Small intestine (tissue), 7 donors: Measurements from ENCODE around the gene LRRFIP1. TPM values are rescaled to one million over a fixed set of nuclear protein-coding genes. Genes with fewer than 3 reads are reported as not detected.
A peak's percentile ranks its signal among the peaks of the same experiment; 100 is the strongest.

Experiments
- DNase-seq, 2 donors: peaks; one replicate each; pipeline versions ENCODE4 v3.0.0 to v3.0.0-alpha.2; 2013
- FAIRE-seq: peaks from 2 replicates; lab custom pipeline; 2012; peaks lifted over from hg19 to GRCh38; lab: Jason Lieb, UNC
- H3K27ac ChIP-seq, 3 donors: one replicate each; pipeline ENCODE4 v1.5.1; 2013; ENCODE audit warnings: low read length in 2 of 3, mild to moderate bottlenecking in 2 of 3, control low read depth in 1 of 3, inconsistent platforms in 1 of 3, low read depth in 1 of 3, moderate library complexity in 1 of 3
- H3K27me3 ChIP-seq, 3 donors: one replicate each; pipeline ENCODE4 v1.6.1; 2013; ENCODE audit warnings: low read length in 3 of 3, inconsistent platforms in 1 of 3; ENCODE audit not compliant: control insufficient read depth in 3 of 3, insufficient read depth in 3 of 3
- H3K36me3 ChIP-seq, 3 donors: one replicate each; pipeline ENCODE4 v1.6.1; 2013; ENCODE audit warnings: low read length in 3 of 3, inconsistent platforms in 1 of 3, low read depth in 1 of 3, mild to moderate bottlenecking in 1 of 3, moderate library complexity in 1 of 3; ENCODE audit not compliant: control insufficient read depth in 3 of 3, insufficient read depth in 2 of 3
- H3K4me1 ChIP-seq, 3 donors: one replicate each; pipeline ENCODE4 v1.6.1; 2013; ENCODE audit warnings: low read length in 2 of 3, inconsistent platforms in 1 of 3, low read depth in 1 of 3, mild to moderate bottlenecking in 1 of 3, moderate library complexity in 1 of 3; ENCODE audit not compliant: control insufficient read depth in 3 of 3, insufficient read depth in 2 of 3
- H3K4me3 ChIP-seq, 3 donors: one replicate each; pipeline ENCODE4 v1.5.1; 2013; ENCODE audit warnings: low read length in 3 of 3, control low read depth in 1 of 3, inconsistent platforms in 1 of 3, low read depth in 1 of 3, mild to moderate bottlenecking in 1 of 3, moderate library complexity in 1 of 3
- H3K9me3 ChIP-seq, 2 donors: one replicate each; pipeline ENCODE4 v1.6.1; 2013; ENCODE audit warnings: low read depth in 1 of 2, low read length in 1 of 2; ENCODE audit not compliant: control insufficient read depth in 2 of 2, insufficient read depth in 1 of 2
- WGBS, 3 donors: extraction: QIAGEN DNeasy Blood & Tissue Kit; methylation state at CpG; one replicate each; pipeline ENCODE4 v1.1.7; 2013; 5-methylcytosine and 5-hydroxymethylcytosine counted together
- polyA plus RNA-seq, 4 donors: library from polyadenylated mRNA; stranded (reverse) in 3 of 4; unstranded in 1 of 4; fragments of 200-250 nt in 3 of 4; fragments of 120-200 nt in 1 of 4; gene quantifications; one replicate each; pipeline versions ENCODE4 v1.2.1 to v1.2.3, GENCODE V29; 2013
- donor health status: healthy with polysubstance abuse.
- donor health status: control.
- donor health status: control.
- donor health status: Bipolar disorder and iron deficiency.
- donor health status: healthy.

Gene LRRFIP1
- polyA plus RNA-seq, 4 donors: 46.0 to 76.7 (median 51.9) TPM

- WGBS, 3 donors: 92 to 95% (median 95%) methylated on average over 10 of the region's 10 CpGs
- DNase-seq: no peak
- H3K27me3 ChIP-seq: no peaks in the 10 kb centered on the region
- no peaks in the 10 kb centered on the region for H3K36me3 ChIP-seq
- H3K9me3 ChIP-seq: no peaks in the 10 kb centered on the region
- H3K4me1 ChIP-seq: peaks cover 0 to 9% (median 4%) of the 10 kb centered on the region in 3 donors
- H3K4me3 ChIP-seq: no peak overlapping the region
- H3K27ac ChIP-seq: no peak overlapping the region
- no peak for FAIRE-seq
Measured at GRCh38 chr2:237612527-237613357, 14.6 kb upstream of the LRRFIP1 start.

GRCh38 chr2:237613679-237614078, 13.7 kb upstream of the LRRFIP1 start:
- Histone ChIP-seq H3K27ac (no peak overlapping the region), H3K4me1 (peaks cover 0 to 9% (median 4%) of the 10 kb centered on the region in 3 donors), H3K36me3 (no peaks in the 10 kb centered on the region), H3K27me3 (no peaks in the 10 kb centered on the region), H3K4me3 (no peak overlapping the region), H3K9me3 (no peaks in the 10 kb centered on the region)
- DNase-seq (no peak), FAIRE-seq (no peak)

GRCh38 chr2:237614151-237614720, 13.2 kb upstream of the LRRFIP1 start:
- 77 to 90% (median 85%) methylated on average over 9 of the region's 9 CpGs for WGBS, 3 donors

GRCh38 chr2:237615631-237616249, 11.6 kb upstream of the LRRFIP1 start:
- H3K4me1 ChIP-seq: peaks cover 0 to 9% (median 4%) of the 10 kb centered on the region in 3 donors
- H3K9me3 ChIP-seq: no peaks in the 10 kb centered on the region
- no peak for FAIRE-seq
- H3K4me3 ChIP-seq: no peak overlapping the region
- H3K27ac ChIP-seq: peak overlapping the region in 2 of 3 donors; percentile 41 to 69
- 31 to 59% (median 43%) methylated on average over 4 of the region's 4 CpGs for WGBS, 3 donors
- H3K36me3 ChIP-seq: no peaks in the 10 kb centered on the region
- H3K27me3 ChIP-seq: no peaks in the 10 kb centered on the region
- DNase-seq: no peak

More at GRCh38 chr2:237614151-237614720, 13.2 kb upstream of the LRRFIP1 start:
- no peak for FAIRE-seq
- Histone ChIP-seq H3K27me3 (no peaks in the 10 kb centered on the region), H3K9me3 (no peaks in the 10 kb centered on the region), H3K36me3 (no peaks in the 10 kb centered on the region), H3K4me1 (peaks cover 0 to 9% (median 4%) of the 10 kb centered on the region in 3 donors), H3K4me3 (no peak overlapping the region), H3K27ac (no peak overlapping the region)
- peak in 1 of 2 donors; percentile 59 for DNase-seq

- Histone ChIP-seq H3K4me3 (no peak overlapping the region), H3K9me3 (no peaks in the 10 kb centered on the region), H3K36me3 (no peaks in the 10 kb centered on the region), H3K27ac (peak overlapping the region in 2 of 3 donors; percentile 41 to 69), H3K4me1 (peaks cover 0 to 9% (median 4%) of the 10 kb centered on the region in 3 donors), H3K27me3 (no peaks in the 10 kb centered on the region)
- 62 to 76% (median 71%) methylated on average over 3 of the region's 3 CpGs for WGBS, 3 donors
- DNase-seq (no peak), FAIRE-seq (no peak)
Measured at GRCh38 chr2:237616373-237616733, 11.0 kb upstream of the LRRFIP1 start.

- no peak for FAIRE-seq
- 37 to 74% (median 64%) methylated on average over 15 of the region's 15 CpGs for WGBS, 3 donors
Measured at GRCh38 chr2:237616734-237617586, 10.4 kb upstream of the LRRFIP1 start.

GRCh38 chr2:237617587-237617982, 9.8 kb upstream of the LRRFIP1 start:
- FAIRE-seq (no peak), DNase-seq (no peak)
- Histone ChIP-seq H3K27me3 (no peaks in the 10 kb centered on the region), H3K4me3 (no peak overlapping the region), H3K9me3 (no peaks in the 10 kb centered on the region), H3K4me1 (peaks cover 0 to 9% (median 4%) of the 10 kb centered on the region in 3 donors), H3K27ac (no peak overlapping the region), H3K36me3 (no peaks in the 10 kb centered on the region)
- WGBS, 3 donors: 44 to 66% (median 65%) methylated on average over 4 of the region's 4 CpGs

More at GRCh38 chr2:237616734-237617586, 10.4 kb upstream of the LRRFIP1 start:
- no peaks in the 10 kb centered on the region for H3K9me3 ChIP-seq
- DNase-seq: no peak
- H3K27ac ChIP-seq: peak overlapping the region in 2 of 3 donors; percentile 40 to 41
- peaks cover 0 to 9% (median 4%) of the 10 kb centered on the region in 3 donors for H3K4me1 ChIP-seq
- no peak overlapping the region for H3K4me3 ChIP-seq
- no peaks in the 10 kb centered on the region for H3K36me3 ChIP-seq
- no peaks in the 10 kb centered on the region for H3K27me3 ChIP-seq

- Histone ChIP-seq H3K36me3 (no peaks in the 10 kb centered on the region), H3K4me1 (peaks cover 0 to 9% (median 4%) of the 10 kb centered on the region in 3 donors), H3K27ac (no peak overlapping the region), H3K27me3 (no peaks in the 10 kb centered on the region), H3K9me3 (no peaks in the 10 kb centered on the region), H3K4me3 (no peak overlapping the region)
- FAIRE-seq: no peak
- no peak for DNase-seq
- 80 to 85% (median 82%) methylated on average over 2 of the region's 2 CpGs for WGBS, 3 donors
Measured at GRCh38 chr2:237618449-237618848, 8.9 kb upstream of the LRRFIP1 start.
